ENCODE measurements around the gene OR5H6.
"Not testable (repeated sequence)": the region's sequence is repeated elsewhere in the genome, so short reads cannot be mapped to it uniquely, and the experiment has no call there.

Gene OR5H6

DNA sequence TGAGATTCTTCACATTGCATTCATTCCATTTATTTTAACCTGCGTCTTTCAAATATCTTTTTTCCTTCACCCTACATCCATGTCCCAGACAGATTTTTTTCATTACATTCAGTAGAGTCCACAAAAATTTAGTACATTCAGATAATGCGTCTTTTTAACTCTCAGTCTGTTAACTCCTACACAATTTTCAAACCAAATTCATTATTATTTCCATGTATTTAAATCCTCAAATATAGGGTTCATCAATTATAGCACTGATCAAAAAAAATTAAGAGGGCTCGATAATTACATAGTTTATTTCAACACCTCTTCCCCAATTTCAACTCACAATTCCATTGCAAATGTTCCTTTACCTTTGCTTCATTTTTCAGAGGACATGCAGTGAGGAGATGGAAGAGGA, at the start of gene OR5H6:
Gene OR5H6 (plus strand): TSS at position 301 of the 400 bp plus-strand sequence. CDS start 89 bp downstream, at position 390.
- H3K4me1 Mint-ChIP-seq (ENCODE audit: low read depth) = no peaks in the 10 kb centered on the region
- peaks cover 6% of the 10 kb centered on the region for H3K27me3 Mint-ChIP-seq (ENCODE audit: low read depth)
- no peak within 1 kb of the TSS for H3K4me3 Mint-ChIP-seq
- peaks cover under 1% of the 10 kb centered on the region for H3K9me3 Mint-ChIP-seq
- no peaks in the 10 kb centered on the region for H3K36me3 Mint-ChIP-seq (ENCODE audit: low read depth)
- no peak within 1 kb of the TSS for H3K27ac Mint-ChIP-seq

DNA sequence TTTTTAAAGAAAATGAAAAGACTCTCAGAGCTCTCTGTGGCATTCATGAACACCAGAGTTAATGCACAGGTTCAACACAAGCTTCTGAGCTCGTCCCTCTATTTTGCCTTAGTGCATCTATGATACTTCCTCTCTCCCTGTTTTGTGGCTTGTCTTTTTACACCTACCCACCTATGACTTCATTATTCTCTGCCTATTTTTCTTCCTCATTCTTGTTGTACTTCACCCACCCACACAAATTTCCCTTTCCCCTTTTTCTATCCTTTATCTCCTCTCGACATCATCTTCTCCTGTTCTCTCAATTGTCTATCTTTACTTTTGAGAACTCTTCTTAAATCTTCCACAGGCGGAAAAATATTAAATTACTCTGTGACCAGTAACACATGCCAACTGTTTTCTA, 49.0 kb upstream of the OR5H6 start:
- no peak overlapping the region for H3K27ac Mint-ChIP-seq

DNA sequence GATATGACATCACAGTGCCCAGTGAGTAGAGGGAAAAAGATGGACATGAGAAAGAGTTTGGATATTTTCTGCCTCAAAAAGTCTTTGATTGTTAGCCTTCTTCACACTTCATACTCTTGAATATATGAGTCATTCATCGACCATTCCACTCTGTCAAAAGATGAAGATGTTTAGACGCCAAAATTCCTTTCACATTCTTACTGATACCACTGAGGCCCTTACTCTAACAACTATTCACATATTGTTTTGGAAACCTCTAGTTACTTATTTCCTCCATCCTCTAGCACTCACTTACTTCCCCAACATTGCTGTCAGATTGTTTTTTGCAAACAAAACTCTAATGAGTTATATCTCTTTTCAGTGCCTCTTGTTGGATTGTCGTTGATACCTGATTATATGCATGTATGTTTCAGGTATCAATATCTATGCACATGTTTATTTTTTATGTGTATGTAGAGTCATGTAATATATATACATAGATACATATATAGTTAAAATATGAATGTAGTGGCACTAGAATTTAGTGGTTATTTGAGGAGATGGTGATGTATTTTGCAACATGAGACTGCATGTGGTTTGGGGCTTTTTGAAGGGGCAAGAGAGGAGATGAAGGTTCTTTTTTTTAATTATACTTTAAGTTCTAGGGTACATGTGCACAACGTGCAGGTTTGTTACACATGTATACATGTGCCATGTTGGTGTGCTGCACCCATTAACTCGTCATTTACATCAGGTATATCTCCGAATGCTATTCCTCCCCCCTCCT, 40.0 kb upstream of the OR5H6 start:
- Mint-ChIP-seq H3K27ac (no peak overlapping the region), H3K36me3 (ENCODE audit: low read depth) (no peaks in the 10 kb centered on the region), H3K9me3 (no peaks in the 10 kb centered on the region), H3K27me3 (ENCODE audit: low read depth) (peaks cover 5% of the 10 kb centered on the region), H3K4me3 (no peak overlapping the region), H3K4me1 (ENCODE audit: low read depth) (no peaks in the 10 kb centered on the region)

More for the DNA sequence above, 49.0 kb upstream of the OR5H6 start:
- no peaks in the 10 kb centered on the region for H3K4me1 Mint-ChIP-seq (ENCODE audit: low read depth)
- no peaks in the 10 kb centered on the region for H3K9me3 Mint-ChIP-seq
- no peaks in the 10 kb centered on the region for H3K36me3 Mint-ChIP-seq (ENCODE audit: low read depth)
- H3K27me3 Mint-ChIP-seq (ENCODE audit: low read depth) = peaks cover 4% of the 10 kb centered on the region
- H3K4me3 Mint-ChIP-seq = no peak overlapping the region

DNA sequence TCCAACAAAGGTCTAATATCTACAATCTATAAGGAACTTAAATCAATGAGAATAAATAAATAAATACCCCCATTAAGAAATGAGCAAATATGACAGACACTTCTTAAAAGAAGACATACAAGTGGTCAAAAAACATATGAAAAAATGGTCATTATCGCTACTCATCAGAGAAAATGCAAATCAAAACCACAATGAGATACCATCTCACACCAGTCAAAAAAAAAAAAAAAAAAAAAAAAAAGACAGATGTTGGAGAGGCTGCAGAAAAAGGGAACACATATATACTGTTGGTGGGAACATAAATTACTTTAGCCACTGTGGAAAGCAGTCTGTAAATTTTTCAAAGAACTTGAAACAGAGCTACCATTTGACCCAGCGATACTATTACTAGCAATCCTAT, 31.6 kb upstream of the OR5H6 start:
- no peaks in the 10 kb centered on the region for H3K4me1 Mint-ChIP-seq (ENCODE audit: low read depth)
- H3K27me3 Mint-ChIP-seq (ENCODE audit: low read depth) = peaks cover 11% of the 10 kb centered on the region
- H3K4me3 Mint-ChIP-seq = no peak overlapping the region
- no peaks in the 10 kb centered on the region for H3K9me3 Mint-ChIP-seq
- H3K36me3 Mint-ChIP-seq (ENCODE audit: low read depth) = no peaks in the 10 kb centered on the region
- H3K27ac Mint-ChIP-seq = no peak overlapping the region

DNA sequence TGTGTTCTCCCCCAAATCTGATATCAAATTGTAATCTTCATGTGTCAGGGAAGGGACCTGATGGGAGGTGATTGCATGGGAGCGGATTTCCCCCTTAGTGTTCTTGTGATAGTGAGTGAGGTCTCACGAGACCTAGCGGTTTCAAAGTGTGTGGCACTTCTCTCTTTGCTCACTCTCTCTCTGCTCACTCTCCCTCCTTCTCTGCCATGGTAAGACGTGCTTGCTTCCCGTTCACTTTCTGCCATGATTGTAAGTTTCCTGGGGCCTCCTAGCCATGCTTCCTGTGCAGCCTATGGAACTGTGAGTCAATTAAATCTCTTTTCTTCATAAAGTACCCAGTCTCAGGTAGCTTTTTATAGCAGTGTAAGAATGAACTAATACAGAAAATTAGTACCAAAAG, 30.6 kb upstream of the OR5H6 start:
- Mint-ChIP-seq H3K4me1 (ENCODE audit: low read depth) (no peaks in the 10 kb centered on the region), H3K9me3 (no peaks in the 10 kb centered on the region), H3K27me3 (ENCODE audit: low read depth) (peaks cover 11% of the 10 kb centered on the region), H3K36me3 (ENCODE audit: low read depth) (no peaks in the 10 kb centered on the region), H3K27ac (no peak overlapping the region), H3K4me3 (no peak overlapping the region)

DNA sequence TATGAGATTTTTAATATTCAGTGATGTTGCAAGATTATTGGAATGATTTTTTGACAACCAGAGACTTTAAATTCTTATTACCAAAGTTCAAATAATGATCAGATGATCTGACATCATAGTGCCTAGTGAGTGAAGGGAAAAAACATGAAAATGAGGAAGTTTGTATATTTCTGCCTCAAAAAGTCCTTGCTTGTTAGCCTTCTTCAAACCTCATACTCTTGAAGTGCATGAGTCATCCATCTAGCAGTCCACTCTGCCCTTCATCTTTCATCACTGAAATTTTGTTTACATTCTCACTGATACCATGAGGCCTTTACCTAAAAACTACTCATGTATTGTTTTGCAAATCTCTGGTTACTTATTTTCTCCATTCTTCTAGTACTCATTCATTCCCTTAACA, 23.9 kb upstream of the OR5H6 start:
- H3K4me1 Mint-ChIP-seq (ENCODE audit: low read depth) = no peaks in the 10 kb centered on the region
- no peak overlapping the region for H3K4me3 Mint-ChIP-seq
- H3K36me3 Mint-ChIP-seq (ENCODE audit: low read depth) = no peaks in the 10 kb centered on the region
- H3K27ac Mint-ChIP-seq = no peak overlapping the region
- peaks cover 3% of the 10 kb centered on the region for H3K27me3 Mint-ChIP-seq (ENCODE audit: low read depth)
- H3K9me3 Mint-ChIP-seq = no peaks in the 10 kb centered on the region

DNA sequence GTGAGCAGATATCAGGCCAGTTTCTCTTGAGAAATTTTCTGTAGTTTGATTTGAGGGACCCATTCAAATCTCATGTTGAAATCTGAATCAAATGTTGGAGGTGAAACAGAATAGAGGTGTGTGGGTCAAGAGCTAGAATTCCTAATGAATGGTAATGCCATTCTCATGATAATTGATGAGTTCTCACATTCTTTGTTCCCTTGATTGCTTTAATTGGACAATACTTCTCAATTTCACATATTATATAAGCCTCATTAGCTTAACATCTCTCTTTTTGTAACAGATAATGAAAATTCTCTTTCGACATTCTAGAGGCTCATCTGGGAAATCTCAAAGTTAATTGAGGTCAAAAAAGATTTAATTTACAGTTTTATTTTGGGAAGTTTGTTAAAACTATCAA, 21.9 kb upstream of the OR5H6 start:
- Mint-ChIP-seq H3K9me3 (no peaks in the 10 kb centered on the region), H3K27me3 (ENCODE audit: low read depth) (peaks cover 3% of the 10 kb centered on the region), H3K4me1 (ENCODE audit: low read depth) (no peaks in the 10 kb centered on the region), H3K36me3 (ENCODE audit: low read depth) (no peaks in the 10 kb centered on the region), H3K4me3 (no peak overlapping the region), H3K27ac (no peak overlapping the region)

DNA sequence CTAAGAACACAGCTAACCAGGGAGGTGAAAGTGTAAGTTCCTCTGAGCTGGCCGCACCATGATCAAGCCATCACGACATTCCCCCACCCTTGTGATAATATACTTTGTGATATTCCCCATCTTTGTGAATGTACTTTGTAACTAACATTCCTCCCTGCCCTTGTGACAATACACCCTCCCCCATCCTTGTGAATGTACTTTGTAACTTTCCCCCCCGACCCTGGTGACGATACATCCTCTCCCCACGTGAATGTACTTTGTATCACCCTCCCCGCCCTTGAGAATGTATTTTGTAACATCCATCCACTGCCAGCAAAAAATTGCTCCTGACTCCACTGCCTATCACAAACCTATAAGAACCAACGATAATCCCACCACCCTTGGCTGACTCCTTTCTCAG, 20.2 kb upstream of the OR5H6 start:
- H3K9me3 Mint-ChIP-seq = no peaks in the 10 kb centered on the region
- peaks cover 2% of the 10 kb centered on the region for H3K27me3 Mint-ChIP-seq (ENCODE audit: low read depth)
- no peaks in the 10 kb centered on the region for H3K4me1 Mint-ChIP-seq (ENCODE audit: low read depth)
- H3K27ac Mint-ChIP-seq = no peak overlapping the region
- no peak overlapping the region for H3K4me3 Mint-ChIP-seq
- H3K36me3 Mint-ChIP-seq (ENCODE audit: low read depth) = no peaks in the 10 kb centered on the region

DNA sequence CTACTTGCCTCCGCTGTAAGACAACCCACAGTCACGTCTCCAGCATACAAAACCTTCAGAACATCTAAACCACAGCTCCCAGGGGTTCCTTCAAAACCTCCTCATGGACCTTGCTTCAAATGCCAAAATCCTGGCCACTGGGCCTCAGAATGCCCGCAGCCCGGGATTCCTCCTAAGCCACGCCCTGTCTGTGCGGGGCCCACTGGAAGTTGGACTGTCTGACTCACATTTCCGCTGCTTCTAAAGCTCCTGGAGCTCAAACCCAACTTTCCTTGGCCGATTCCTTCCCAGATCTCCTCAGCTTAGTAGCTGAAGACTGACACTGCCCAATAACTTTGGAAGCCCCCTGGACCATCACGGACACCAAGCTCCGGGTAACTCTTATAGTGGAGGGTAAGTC, 17.9 kb upstream of the OR5H6 start:
- H3K27me3 Mint-ChIP-seq (ENCODE audit: low read depth) = no peaks in the 10 kb centered on the region
- H3K27ac Mint-ChIP-seq = no peak overlapping the region
- H3K4me1 Mint-ChIP-seq (ENCODE audit: low read depth) = no peaks in the 10 kb centered on the region
- no peak overlapping the region for H3K4me3 Mint-ChIP-seq
- H3K9me3 Mint-ChIP-seq = no peaks in the 10 kb centered on the region
- no peaks in the 10 kb centered on the region for H3K36me3 Mint-ChIP-seq (ENCODE audit: low read depth)

DNA sequence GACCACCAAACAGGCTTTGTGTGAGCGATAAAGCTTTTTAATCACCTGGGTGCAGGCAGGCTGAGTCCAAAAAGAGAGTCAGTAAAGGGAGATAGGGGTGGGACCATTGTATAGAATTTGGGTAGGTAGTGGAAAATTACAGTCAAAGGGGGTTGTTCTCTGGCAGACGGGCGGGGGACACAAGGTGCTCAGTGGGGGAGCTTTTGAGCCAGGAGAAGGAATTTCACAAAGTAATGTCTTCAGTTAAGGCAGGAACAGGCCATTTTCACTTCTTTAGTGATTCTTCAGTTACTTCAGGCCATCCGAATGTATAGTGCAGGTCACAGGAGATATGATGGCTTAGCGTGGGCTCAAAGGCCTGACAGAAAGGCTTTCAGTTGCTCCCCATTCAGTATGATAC, 8.0 kb upstream of the OR5H6 start:
- H3K27ac Mint-ChIP-seq; H3K27me3 Mint-ChIP-seq (ENCODE audit: low read depth); H3K36me3 Mint-ChIP-seq (ENCODE audit: low read depth); H3K4me3 Mint-ChIP-seq; H3K9me3 Mint-ChIP-seq; H3K4me1 Mint-ChIP-seq (ENCODE audit: low read depth): not testable (repeated sequence)

DNA sequence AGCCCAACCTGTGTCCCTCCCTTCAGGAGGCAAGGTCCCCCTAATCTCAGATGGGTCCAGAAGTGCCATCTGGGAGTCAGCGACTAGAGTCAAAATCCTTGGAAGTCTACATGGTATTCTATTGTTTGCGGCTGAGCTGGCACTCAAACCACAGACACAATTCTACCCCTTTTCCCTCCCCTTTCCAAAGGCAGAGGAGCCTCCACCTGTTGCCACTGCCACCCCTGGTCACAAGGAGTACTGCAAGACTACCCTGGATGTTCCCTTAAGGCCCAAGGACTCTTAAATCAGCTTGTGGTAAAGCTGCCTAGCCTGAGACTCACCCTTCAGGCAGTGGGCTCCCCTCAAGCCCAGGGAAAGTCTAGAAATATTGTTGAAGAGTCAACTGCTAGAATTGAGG, 4.3 kb upstream of the OR5H6 start:
- H3K4me1 Mint-ChIP-seq (ENCODE audit: low read depth) = no peaks in the 10 kb centered on the region
- no peaks in the 10 kb centered on the region for H3K27me3 Mint-ChIP-seq (ENCODE audit: low read depth)
- no peaks in the 10 kb centered on the region for H3K9me3 Mint-ChIP-seq
- H3K27ac Mint-ChIP-seq = no peak overlapping the region
- H3K4me3 Mint-ChIP-seq = no peak overlapping the region
- no peaks in the 10 kb centered on the region for H3K36me3 Mint-ChIP-seq (ENCODE audit: low read depth)

DNA sequence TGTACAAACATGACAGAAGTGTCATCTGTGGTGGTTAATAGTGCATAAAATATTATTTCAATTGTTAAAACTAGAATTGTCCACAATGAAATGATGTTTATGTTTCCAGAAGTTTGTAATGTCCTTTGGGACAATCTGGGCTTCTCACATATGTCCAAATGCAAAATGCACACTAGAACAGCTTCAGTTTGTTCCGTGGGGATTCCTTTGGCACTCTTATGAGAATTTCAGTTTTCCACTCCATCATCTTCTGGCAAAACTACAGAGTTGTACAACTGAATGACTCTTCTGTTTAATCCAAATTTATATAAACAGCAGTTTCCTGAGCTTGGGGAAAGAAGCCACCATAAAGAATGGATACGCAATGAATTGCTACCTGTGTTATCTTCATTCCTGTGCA, 2.0 kb upstream of the OR5H6 start:
- H3K27ac Mint-ChIP-seq = no peak overlapping the region
- no peaks in the 10 kb centered on the region for H3K27me3 Mint-ChIP-seq (ENCODE audit: low read depth)
- no peaks in the 10 kb centered on the region for H3K4me1 Mint-ChIP-seq (ENCODE audit: low read depth)
- H3K9me3 Mint-ChIP-seq = no peaks in the 10 kb centered on the region
- no peaks in the 10 kb centered on the region for H3K36me3 Mint-ChIP-seq (ENCODE audit: low read depth)
- H3K4me3 Mint-ChIP-seq = no peak overlapping the region

DNA sequence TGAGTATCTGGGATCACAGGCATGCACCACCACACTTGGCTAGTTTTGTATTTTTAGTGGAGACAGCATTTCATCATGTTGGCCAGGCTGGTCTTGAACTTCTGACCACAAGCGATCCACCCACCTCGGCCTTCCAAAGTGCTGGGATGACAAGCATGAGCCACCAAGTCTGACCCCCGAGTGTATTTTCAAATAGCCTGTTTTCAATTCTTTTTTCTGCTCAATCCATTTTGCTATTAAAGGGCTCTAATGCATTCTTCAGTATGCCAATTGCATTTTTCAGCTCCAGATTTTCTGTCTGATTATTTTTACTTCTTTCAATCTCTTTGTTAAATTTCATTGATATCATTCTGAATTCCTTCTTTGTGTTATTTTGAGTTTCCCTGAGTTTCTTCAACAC, 5.8 kb downstream of the OR5H6 start:
- no peaks in the 10 kb centered on the region for H3K36me3 Mint-ChIP-seq (ENCODE audit: low read depth)
- H3K4me3 Mint-ChIP-seq = no peak overlapping the region
- no peaks in the 10 kb centered on the region for H3K4me1 Mint-ChIP-seq (ENCODE audit: low read depth)
- peaks cover 18% of the 10 kb centered on the region for H3K27me3 Mint-ChIP-seq (ENCODE audit: low read depth)
- H3K9me3 Mint-ChIP-seq = peaks cover 22% of the 10 kb centered on the region
- H3K27ac Mint-ChIP-seq = no peak overlapping the region

DNA sequence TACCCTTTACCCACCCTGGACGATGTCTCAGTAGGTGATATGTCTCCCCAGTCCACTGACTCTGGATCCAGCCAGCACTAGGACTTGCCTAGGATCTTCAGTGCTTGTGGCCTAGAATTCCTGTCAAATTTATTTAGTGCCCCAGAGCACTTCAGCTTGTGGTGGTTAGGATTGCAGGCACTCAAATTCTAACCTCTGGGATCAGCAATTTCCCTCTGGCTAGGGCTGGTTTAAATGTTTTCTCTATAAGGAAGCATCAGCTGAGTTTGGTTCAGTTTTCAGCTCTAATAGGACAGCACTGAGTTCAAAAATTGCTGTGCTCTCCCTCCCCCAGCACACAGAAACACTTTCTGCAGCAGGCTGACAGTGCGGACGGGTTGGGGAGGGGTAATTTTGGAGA, 8.1 kb downstream of the OR5H6 start:
- Mint-ChIP-seq H3K27ac (no peak overlapping the region), H3K9me3 (peaks cover 22% of the 10 kb centered on the region), H3K4me3 (no peak overlapping the region), H3K4me1 (ENCODE audit: low read depth) (no peaks in the 10 kb centered on the region), H3K27me3 (ENCODE audit: low read depth) (peaks cover 18% of the 10 kb centered on the region), H3K36me3 (ENCODE audit: low read depth) (no peaks in the 10 kb centered on the region)

DNA sequence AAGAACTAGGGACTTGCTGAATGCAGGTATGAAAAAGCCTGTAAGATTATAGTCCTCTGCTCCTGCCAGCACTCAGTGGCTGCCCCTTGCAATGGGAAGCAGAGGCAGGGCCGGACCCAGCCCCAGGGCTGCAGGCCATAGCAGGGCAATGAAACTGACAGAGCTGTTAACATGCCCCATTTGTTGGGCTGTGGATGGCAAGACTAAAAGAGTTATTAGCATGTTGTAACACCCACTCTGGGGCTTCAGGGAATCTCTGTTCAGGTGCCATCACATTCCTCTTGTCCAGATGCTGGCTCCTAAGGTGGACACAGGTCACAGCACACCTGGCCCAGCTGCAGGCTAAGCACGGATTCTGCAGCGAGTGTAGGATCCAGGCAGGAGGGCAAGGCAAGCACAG, 10.9 kb downstream of the OR5H6 start:
- H3K9me3 Mint-ChIP-seq = peaks cover 12% of the 10 kb centered on the region
- no peak overlapping the region for H3K27ac Mint-ChIP-seq
- H3K4me1 Mint-ChIP-seq (ENCODE audit: low read depth) = no peaks in the 10 kb centered on the region
- no peaks in the 10 kb centered on the region for H3K36me3 Mint-ChIP-seq (ENCODE audit: low read depth)
- no peak overlapping the region for H3K4me3 Mint-ChIP-seq
- peaks cover 4% of the 10 kb centered on the region for H3K27me3 Mint-ChIP-seq (ENCODE audit: low read depth)

DNA sequence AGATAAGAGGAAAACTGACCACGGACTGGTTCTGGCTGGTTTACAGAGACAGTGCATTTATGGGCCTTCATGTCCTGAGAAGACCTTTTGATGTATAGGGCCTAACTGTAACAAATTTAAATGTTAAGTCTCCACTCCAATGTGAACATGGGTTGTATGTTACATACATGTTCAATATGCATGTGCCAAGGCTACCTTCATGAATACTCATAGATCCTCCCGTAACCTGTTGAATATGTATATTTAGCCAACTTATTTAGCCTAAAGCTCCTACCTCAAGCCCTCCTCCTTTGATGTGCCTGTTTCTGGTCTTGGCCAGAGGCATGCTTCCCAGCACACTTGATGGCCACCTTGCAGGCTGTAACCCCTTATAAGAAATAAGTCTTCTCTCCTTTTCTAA, 18.2 kb downstream of the OR5H6 start, which contains the start of gene OR5H2:
Gene OR5H2 (plus strand): TSS at position 301 of the 400 bp plus-strand sequence. CDS start 398 bp downstream, outside the sequence.
- Mint-ChIP-seq H3K27ac (no peak within 1 kb of the TSS), H3K36me3 (ENCODE audit: low read depth) (no peaks in the 10 kb centered on the region), H3K4me3 (no peak within 1 kb of the TSS), H3K27me3 (ENCODE audit: low read depth) (peaks cover 10% of the 10 kb centered on the region), H3K4me1 (ENCODE audit: low read depth) (no peaks in the 10 kb centered on the region), H3K9me3 (no peaks in the 10 kb centered on the region)
